HUES64 (cell line): ENCODE measurements around the gene PCDHA1.
"Not testable (repeated sequence)": the region's sequence is repeated elsewhere in the genome, so short reads cannot be mapped to it uniquely, and the experiment has no call there.

Source experiments
- H3K27ac ChIP-seq: 2 replicates; pipeline ENCODE4 v1.7.0; 2013; ENCODE audit warnings: low read depth, low read length, inconsistent platforms
- H3K27me3 ChIP-seq: 2 replicates; pipeline ENCODE4 v1.6.1; 2013; ENCODE audit warnings: mild to moderate bottlenecking, low read length; ENCODE audit not compliant: insufficient read depth
- H3K36me3 ChIP-seq: 2 replicates; pipeline ENCODE4 v1.6.1; 2013; ENCODE audit warnings: mild to moderate bottlenecking, low read length; ENCODE audit not compliant: insufficient read depth
- H3K4me1 ChIP-seq: 2 replicates; pipeline ENCODE4 v1.6.1; 2013; ENCODE audit warnings: mild to moderate bottlenecking, low read length, moderate library complexity; ENCODE audit not compliant: insufficient read depth
- H3K4me3 ChIP-seq: 2 replicates; pipeline ENCODE4 v1.5.1; 2013; ENCODE audit warnings: mild to moderate bottlenecking, low read length, moderate library complexity
- H3K9ac ChIP-seq: 2 replicates; pipeline ENCODE4 v1.6.1; 2013; ENCODE audit warnings: mild to moderate bottlenecking, low read depth, low read length
- H3K9me3 ChIP-seq: 2 replicates; pipeline ENCODE4 v1.6.1; 2013; ENCODE audit warnings: low read depth, low read length; ENCODE audit not compliant: insufficient read depth
- WGBS: fragments of 150-250, 120-280 bp; methylation state at CpG from one replicate; pipeline ENCODE4 v1.1.7; 2013; ENCODE audit warnings: missing lambda C conversion rate; 5-methylcytosine and 5-hydroxymethylcytosine counted together

Gene PCDHA1

GRCh38 chr5:140862441-140863295, 76.7 kb downstream of the PCDHA1 start:
- Histone ChIP-seq H3K27me3 (no peaks in the 10 kb centered on the region), H3K4me1 (0 out of 2 replicates have a peak, but pooled peaks cover 2% of the 10 kb centered on the region)
- WGBS = 97% methylated on average over 76 of the region's 76 CpGs

GRCh38 chr5:140868721-140869554, 83.0 kb downstream of the PCDHA1 start, which contains the start of gene PCDHA11:
Gene PCDHA11, plus strand, starts transcription at chr5:140868957. Its CDS starts 147 bp downstream, at chr5:140869104.
- H3K27ac ChIP-seq = peak within 1 kb of the TSS; percentile 65; the same call in 1 of the 2 replicates
- H3K9ac ChIP-seq = peak within 1 kb of the TSS; percentile 84
- H3K4me3 ChIP-seq = peak within 1 kb of the TSS; percentile 71
- 3% methylated on average over 40 of the region's 41 CpGs for WGBS
- H3K36me3 ChIP-seq = peaks cover 6% of the 10 kb centered on the region; the same call in 1 of the 2 replicates
- no peaks in the 10 kb centered on the region for H3K27me3 ChIP-seq
- 0 out of 2 replicates have a peak, but pooled peaks cover 4% of the 10 kb centered on the region for H3K9me3 ChIP-seq
- H3K4me1 ChIP-seq = 0 out of 2 replicates have a peak, but pooled peaks cover 3% of the 10 kb centered on the region

More at GRCh38 chr5:140862441-140863295, 76.7 kb downstream of the PCDHA1 start:
- no peaks in the 10 kb centered on the region; the same call in 1 of the 2 replicates for H3K36me3 ChIP-seq
- no peak overlapping the region for H3K27ac ChIP-seq
- H3K9me3 ChIP-seq = no peaks in the 10 kb centered on the region; the same call in 1 of the 2 replicates
- no peak overlapping the region for H3K4me3 ChIP-seq
- H3K9ac ChIP-seq = no peak overlapping the region

GRCh38 chr5:140869555-140869886, 83.6 kb downstream of the PCDHA1 start:
- Histone ChIP-seq H3K4me1 (0 out of 2 replicates have a peak, but pooled peaks cover 3% of the 10 kb centered on the region), H3K4me3 (peak overlapping the region; percentile 71), H3K27ac (no peak overlapping the region), H3K27me3 (no peaks in the 10 kb centered on the region), H3K36me3 (peaks cover 6% of the 10 kb centered on the region; the same call in 1 of the 2 replicates), H3K9me3 (0 out of 2 replicates have a peak, but pooled peaks cover 4% of the 10 kb centered on the region), H3K9ac (peak overlapping the region; percentile 84)
- 87% methylated on average over 5 of the region's 5 CpGs for WGBS

- Histone ChIP-seq H3K27me3 (no peaks in the 10 kb centered on the region), H3K9ac (no peak overlapping the region), H3K4me3 (no peak overlapping the region; the same call in 1 of the 2 replicates), H3K36me3 (peaks cover 6% of the 10 kb centered on the region; the same call in 1 of the 2 replicates), H3K4me1 (0 out of 2 replicates have a peak, but pooled peaks cover 3% of the 10 kb centered on the region), H3K9me3 (0 out of 2 replicates have a peak, but pooled peaks cover 4% of the 10 kb centered on the region), H3K27ac (no peak overlapping the region)
- 97% methylated on average over 114 of the region's 114 CpGs for WGBS
Measured at GRCh38 chr5:140870221-140871201, 84.6 kb downstream of the PCDHA1 start.

GRCh38 chr5:140875085-140876065, 89.4 kb downstream of the PCDHA1 start, which contains the start of gene PCDHA12:
Gene PCDHA12, plus strand, starts transcription at chr5:140875308. Its CDS starts 165 bp downstream, at chr5:140875473.
- Histone ChIP-seq H3K27ac (peak within 1 kb of the TSS; percentile 39; the same call in 1 of the 2 replicates), H3K36me3 (peaks cover 14% of the 10 kb centered on the region; the same call in 1 of the 2 replicates), H3K4me3 (peak within 1 kb of the TSS; percentile 71), H3K4me1 (no peaks in the 10 kb centered on the region), H3K9ac (peak within 1 kb of the TSS; percentile 78), H3K27me3 (no peaks in the 10 kb centered on the region), H3K9me3 (no peaks in the 10 kb centered on the region)
- WGBS = 92% methylated on average over 47 of the region's 47 CpGs

- H3K4me3 ChIP-seq, H3K4me1 ChIP-seq: not testable (repeated sequence)
- 97% methylated on average over 80 of the region's 80 CpGs for WGBS
Measured at GRCh38 chr5:140876541-140877261, 90.8 kb downstream of the PCDHA1 start.

GRCh38 chr5:140877262-140877581, 91.3 kb downstream of the PCDHA1 start:
- 97% methylated on average over 37 of the region's 37 CpGs for WGBS
- H3K36me3 ChIP-seq = peaks cover 14% of the 10 kb centered on the region; the same call in 1 of the 2 replicates
- no peak overlapping the region for H3K27ac ChIP-seq
- no peak overlapping the region for H3K9ac ChIP-seq
- H3K27me3 ChIP-seq = no peaks in the 10 kb centered on the region
- H3K9me3 ChIP-seq = no peaks in the 10 kb centered on the region
- no peak overlapping the region for H3K4me3 ChIP-seq
- H3K4me1 ChIP-seq = no peaks in the 10 kb centered on the region

More at GRCh38 chr5:140876541-140877261, 90.8 kb downstream of the PCDHA1 start:
- not testable (repeated sequence) for H3K27ac ChIP-seq, H3K9me3 ChIP-seq, H3K27me3 ChIP-seq, H3K9ac ChIP-seq
- peaks cover 14% of the 10 kb centered on the region; the same call in 1 of the 2 replicates for H3K36me3 ChIP-seq

GRCh38 chr5:140881889-140882590, 96.1 kb downstream of the PCDHA1 start, which contains the start of gene PCDHA13:
Gene PCDHA13, plus strand, starts transcription at chr5:140882124. Its CDS starts 145 bp downstream, at chr5:140882269.
- H3K4me1 ChIP-seq = no peaks in the 10 kb centered on the region
- WGBS = 93% methylated on average over 34 of the region's 35 CpGs
- H3K9me3 ChIP-seq = no peaks in the 10 kb centered on the region
- peaks cover 10% of the 10 kb centered on the region; the same call in 1 of the 2 replicates for H3K36me3 ChIP-seq
- no peaks in the 10 kb centered on the region for H3K27me3 ChIP-seq
- H3K4me3 ChIP-seq = peak within 1 kb of the TSS; percentile 56
- no peak within 1 kb of the TSS for H3K27ac ChIP-seq
- no peak within 1 kb of the TSS for H3K9ac ChIP-seq
